Measurements from ENCODE around the gene ZDHHC11B.

DNA sequence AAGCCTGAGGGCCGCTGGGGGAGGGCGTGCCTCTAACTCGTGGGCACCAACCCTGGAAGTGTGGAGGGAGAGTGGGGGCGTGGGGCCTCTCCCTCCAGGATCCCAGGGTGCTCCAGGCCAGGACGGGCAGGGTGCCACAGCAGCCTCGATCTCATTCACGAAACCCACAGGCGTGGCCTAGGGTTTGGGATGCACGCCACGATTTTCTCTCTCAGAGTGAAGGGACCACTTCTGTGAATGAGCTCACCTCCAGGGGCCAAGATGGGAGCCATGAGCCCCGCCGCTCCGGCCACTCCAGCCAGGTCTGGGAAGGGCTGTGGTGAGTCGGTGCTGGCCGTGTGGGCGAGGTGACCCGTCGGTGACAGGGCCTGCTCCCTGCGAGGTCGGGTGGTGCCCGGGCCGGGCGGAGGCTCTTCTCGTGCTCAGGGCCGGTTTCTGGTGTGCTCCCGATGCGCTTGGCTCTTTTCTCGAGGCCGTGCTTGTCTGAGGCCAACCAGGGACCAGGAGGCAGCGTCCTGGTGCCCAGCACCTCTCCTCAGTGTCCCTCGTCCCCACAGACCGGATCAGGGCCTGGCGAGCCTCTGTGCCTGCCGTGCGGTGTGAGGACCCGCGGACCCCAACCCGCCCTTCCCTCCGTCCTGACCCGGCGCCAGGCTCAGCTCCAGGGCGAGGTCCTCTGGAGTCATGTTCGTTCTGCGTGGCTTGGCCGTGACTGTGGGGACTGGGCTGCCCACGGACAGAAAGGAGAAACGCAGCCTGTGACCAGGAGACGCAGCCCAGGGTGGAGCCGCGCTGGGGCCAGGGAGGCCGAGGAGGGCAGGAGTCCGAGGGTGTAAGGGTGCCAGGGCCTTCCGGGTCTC, 122.4 kb downstream of the ZDHHC11B start:
- TF ChIP-seq, protein P1, sequence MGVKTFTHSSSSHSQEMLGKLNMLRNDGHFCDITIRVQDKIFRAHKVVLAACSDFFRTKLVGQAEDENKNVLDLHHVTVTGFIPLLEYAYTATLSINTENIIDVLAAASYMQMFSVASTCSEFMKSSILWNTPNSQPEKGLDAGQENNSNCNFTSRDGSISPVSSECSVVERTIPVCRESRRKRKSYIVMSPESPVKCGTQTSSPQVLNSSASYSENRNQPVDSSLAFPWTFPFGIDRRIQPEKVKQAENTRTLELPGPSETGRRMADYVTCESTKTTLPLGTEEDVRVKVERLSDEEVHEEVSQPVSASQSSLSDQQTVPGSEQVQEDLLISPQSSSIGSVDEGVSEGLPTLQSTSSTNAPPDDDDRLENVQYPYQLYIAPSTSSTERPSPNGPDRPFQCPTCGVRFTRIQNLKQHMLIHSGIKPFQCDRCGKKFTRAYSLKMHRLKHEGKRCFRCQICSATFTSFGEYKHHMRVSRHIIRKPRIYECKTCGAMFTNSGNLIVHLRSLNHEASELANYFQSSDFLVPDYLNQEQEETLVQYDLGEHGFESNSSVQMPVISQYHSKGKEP (tag by site-specific recombination; IDR thresholded peaks at IDR 0.05), result no peak
- TF ChIP-seq, protein P2, sequence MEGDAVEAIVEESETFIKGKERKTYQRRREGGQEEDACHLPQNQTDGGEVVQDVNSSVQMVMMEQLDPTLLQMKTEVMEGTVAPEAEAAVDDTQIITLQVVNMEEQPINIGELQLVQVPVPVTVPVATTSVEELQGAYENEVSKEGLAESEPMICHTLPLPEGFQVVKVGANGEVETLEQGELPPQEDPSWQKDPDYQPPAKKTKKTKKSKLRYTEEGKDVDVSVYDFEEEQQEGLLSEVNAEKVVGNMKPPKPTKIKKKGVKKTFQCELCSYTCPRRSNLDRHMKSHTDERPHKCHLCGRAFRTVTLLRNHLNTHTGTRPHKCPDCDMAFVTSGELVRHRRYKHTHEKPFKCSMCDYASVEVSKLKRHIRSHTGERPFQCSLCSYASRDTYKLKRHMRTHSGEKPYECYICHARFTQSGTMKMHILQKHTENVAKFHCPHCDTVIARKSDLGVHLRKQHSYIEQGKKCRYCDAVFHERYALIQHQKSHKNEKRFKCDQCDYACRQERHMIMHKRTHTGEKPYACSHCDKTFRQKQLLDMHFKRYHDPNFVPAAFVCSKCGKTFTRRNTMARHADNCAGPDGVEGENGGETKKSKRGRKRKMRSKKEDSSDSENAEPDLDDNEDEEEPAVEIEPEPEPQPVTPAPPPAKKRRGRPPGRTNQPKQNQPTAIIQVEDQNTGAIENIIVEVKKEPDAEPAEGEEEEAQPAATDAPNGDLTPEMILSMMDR (tag by site-specific recombination; IDR thresholded peaks at IDR 0.05), result no peak
- TF ChIP-seq, protein P3, sequence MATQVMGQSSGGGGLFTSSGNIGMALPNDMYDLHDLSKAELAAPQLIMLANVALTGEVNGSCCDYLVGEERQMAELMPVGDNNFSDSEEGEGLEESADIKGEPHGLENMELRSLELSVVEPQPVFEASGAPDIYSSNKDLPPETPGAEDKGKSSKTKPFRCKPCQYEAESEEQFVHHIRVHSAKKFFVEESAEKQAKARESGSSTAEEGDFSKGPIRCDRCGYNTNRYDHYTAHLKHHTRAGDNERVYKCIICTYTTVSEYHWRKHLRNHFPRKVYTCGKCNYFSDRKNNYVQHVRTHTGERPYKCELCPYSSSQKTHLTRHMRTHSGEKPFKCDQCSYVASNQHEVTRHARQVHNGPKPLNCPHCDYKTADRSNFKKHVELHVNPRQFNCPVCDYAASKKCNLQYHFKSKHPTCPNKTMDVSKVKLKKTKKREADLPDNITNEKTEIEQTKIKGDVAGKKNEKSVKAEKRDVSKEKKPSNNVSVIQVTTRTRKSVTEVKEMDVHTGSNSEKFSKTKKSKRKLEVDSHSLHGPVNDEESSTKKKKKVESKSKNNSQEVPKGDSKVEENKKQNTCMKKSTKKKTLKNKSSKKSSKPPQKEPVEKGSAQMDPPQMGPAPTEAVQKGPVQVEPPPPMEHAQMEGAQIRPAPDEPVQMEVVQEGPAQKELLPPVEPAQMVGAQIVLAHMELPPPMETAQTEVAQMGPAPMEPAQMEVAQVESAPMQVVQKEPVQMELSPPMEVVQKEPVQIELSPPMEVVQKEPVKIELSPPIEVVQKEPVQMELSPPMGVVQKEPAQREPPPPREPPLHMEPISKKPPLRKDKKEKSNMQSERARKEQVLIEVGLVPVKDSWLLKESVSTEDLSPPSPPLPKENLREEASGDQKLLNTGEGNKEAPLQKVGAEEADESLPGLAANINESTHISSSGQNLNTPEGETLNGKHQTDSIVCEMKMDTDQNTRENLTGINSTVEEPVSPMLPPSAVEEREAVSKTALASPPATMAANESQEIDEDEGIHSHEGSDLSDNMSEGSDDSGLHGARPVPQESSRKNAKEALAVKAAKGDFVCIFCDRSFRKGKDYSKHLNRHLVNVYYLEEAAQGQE (tag by site-specific recombination; IDR thresholded peaks at IDR 0.05), result no peak
- TF ChIP-seq, protein P4, sequence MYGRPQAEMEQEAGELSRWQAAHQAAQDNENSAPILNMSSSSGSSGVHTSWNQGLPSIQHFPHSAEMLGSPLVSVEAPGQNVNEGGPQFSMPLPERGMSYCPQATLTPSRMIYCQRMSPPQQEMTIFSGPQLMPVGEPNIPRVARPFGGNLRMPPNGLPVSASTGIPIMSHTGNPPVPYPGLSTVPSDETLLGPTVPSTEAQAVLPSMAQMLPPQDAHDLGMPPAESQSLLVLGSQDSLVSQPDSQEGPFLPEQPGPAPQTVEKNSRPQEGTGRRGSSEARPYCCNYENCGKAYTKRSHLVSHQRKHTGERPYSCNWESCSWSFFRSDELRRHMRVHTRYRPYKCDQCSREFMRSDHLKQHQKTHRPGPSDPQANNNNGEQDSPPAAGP (tag by site-specific recombination; IDR thresholded peaks at IDR 0.05), result no peak
- TF ChIP-seq, protein P5, sequence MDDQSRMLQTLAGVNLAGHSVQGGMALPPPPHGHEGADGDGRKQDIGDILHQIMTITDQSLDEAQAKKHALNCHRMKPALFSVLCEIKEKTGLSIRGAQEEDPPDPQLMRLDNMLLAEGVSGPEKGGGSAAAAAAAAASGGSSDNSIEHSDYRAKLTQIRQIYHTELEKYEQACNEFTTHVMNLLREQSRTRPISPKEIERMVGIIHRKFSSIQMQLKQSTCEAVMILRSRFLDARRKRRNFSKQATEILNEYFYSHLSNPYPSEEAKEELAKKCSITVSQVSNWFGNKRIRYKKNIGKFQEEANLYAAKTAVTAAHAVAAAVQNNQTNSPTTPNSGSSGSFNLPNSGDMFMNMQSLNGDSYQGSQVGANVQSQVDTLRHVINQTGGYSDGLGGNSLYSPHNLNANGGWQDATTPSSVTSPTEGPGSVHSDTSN (CRISPR knock-in tag; IDR thresholded peaks at IDR 0.05), result no peak
- no peak for TF ChIP-seq ZNF391 (tag by site-specific recombination; IDR thresholded peaks at IDR 0.05; ENCODE audit: borderline replicate concordance, low read depth)
- TF ChIP-seq TRIM28 (IDR thresholded peaks at IDR 0.05; ENCODE audit: borderline replicate concordance, low read length), result no peak
- TF ChIP-seq HOXA7 (CRISPR knock-in tag; IDR thresholded peaks at IDR 0.05; ENCODE audit: borderline replicate concordance), result no peak
- TF ChIP-seq, protein P6, sequence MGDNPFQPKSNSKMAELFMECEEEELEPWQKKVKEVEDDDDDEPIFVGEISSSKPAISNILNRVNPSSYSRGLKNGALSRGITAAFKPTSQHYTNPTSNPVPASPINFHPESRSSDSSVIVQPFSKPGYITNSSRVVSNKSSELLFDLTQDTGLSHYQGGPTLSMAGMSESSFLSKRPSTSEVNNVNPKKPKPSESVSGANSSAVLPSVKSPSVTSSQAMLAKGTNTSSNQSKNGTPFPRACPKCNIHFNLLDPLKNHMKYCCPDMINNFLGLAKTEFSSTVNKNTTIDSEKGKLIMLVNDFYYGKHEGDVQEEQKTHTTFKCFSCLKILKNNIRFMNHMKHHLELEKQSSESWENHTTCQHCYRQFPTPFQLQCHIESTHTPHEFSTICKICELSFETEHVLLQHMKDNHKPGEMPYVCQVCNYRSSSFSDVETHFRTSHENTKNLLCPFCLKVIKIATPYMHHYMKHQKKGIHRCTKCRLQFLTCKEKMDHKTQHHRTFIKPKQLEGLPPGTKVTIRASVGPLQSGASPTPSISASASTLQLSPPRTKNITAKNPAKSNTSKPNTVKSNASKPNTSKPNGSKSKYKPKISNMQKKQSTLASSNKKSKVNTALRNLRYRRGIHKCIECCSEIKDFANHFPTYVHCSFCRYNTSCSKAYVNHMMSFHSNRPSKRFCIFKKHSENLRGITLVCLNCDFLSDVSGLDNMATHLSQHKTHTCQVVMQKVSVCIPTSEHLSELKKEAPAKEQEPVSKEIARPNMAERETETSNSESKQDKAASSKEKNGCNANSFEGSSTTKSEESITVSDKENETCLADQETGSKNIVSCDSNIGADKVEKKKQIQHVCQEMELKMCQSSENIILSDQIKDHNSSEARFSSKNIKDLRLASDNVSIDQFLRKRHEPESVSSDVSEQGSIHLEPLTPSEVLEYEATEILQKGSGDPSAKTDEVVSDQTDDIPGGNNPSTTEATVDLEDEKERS (tag by site-specific recombination; IDR thresholded peaks at IDR 0.05), result no peak
- TF ChIP-seq KLF9 (tag by site-specific recombination; IDR thresholded peaks at IDR 0.05; ENCODE audit: low read depth), result no peak
- no peak for TF ChIP-seq SALL2 (tag by site-specific recombination; IDR thresholded peaks at IDR 0.05; ENCODE audit: borderline replicate concordance)
- TF ChIP-seq YY1 (tag by site-specific recombination; IDR thresholded peaks at IDR 0.05), result no peak
